Superior temporal gyrus (tissue), 1 donor: Measurements from ENCODE around the gene DENND6B.

ENCODE experiments used
- DNase-seq: peaks from one replicate; pipeline ENCODE4 v3.0.0-alpha.2; 2016; ENCODE audit errors: extremely low spot score

Gene DENND6B

GRCh38 chr22:50271519-50271970, 55.3 kb downstream of the DENND6B start:
- no peak for DNase-seq

GRCh38 chr22:50270666-50271394, 56.0 kb downstream of the DENND6B start:
- no peak for DNase-seq

GRCh38 chr22:50269970-50270665, 56.7 kb downstream of the DENND6B start, which contains the start of gene MAPK11:
MAPK11 (minus strand) TSS chr22:50270380; CDS start chr22:50270292, 88 bp downstream.
- no peak for DNase-seq

- DNase-seq, result no peak
Measured at GRCh38 chr22:50269573-50269969, 57.2 kb downstream of the DENND6B start.

GRCh38 chr22:50268655-50269113, 58.1 kb downstream of the DENND6B start:
- no peak for DNase-seq

- no peak for DNase-seq
Measured at GRCh38 chr22:50267591-50268390, 59.0 kb downstream of the DENND6B start.

- DNase-seq, result no peak
Measured at GRCh38 chr22:50266994-50267393, 59.8 kb downstream of the DENND6B start.

- peak; percentile 5 for DNase-seq
Measured at GRCh38 chr22:50264946-50265669, 61.7 kb downstream of the DENND6B start.

GRCh38 chr22:50264104-50264745, 62.6 kb downstream of the DENND6B start:
- DNase-seq, result peak; percentile 40

- no peak for DNase-seq
Measured at GRCh38 chr22:50262973-50263617, 63.7 kb downstream of the DENND6B start.

GRCh38 chr22:50262460-50262911, 64.3 kb downstream of the DENND6B start:
- DNase-seq, result no peak

GRCh38 chr22:50261615-50262459, 65.0 kb downstream of the DENND6B start, which contains the start of gene MAPK12:
MAPK12 (minus strand) TSS chr22:50261683; CDS start chr22:50261509, 174 bp downstream.
- DNase-seq, result no peak

GRCh38 chr22:50260801-50261614, 65.8 kb downstream of the DENND6B start:
- no peak for DNase-seq

- DNase-seq, result no peak
Measured at GRCh38 chr22:50260434-50260800, 66.4 kb downstream of the DENND6B start.

GRCh38 chr22:50259302-50259701, 67.5 kb downstream of the DENND6B start:
- no peak for DNase-seq
